HS-5 (cell line): ENCODE results near the gene LY6G6F.

Experiments used
- DNase-seq: peaks from one replicate; pipeline ENCODE4 v3.0.0-alpha.2; 2012; ENCODE audit warnings: low read depth

LY6G6F gene

GRCh38 chr6:31739639-31740396 lies 33.2 kb downstream of the LY6G6F start, which contains the start of gene MSH5:
MSH5 (plus strand) TSS chr6:31740005; CDS start chr6:31740467, 462 bp downstream.
- peak; percentile 97 for DNase-seq

- no peak for DNase-seq
Measured at GRCh38 chr6:31740397-31741223, 33.9 kb downstream of the LY6G6F start.

GRCh38 chr6:31741815-31742214 lies 35.1 kb downstream of the LY6G6F start:
- no peak for DNase-seq

- no peak for DNase-seq
Measured at GRCh38 chr6:31742894-31743293, 36.2 kb downstream of the LY6G6F start.

GRCh38 chr6:31744422-31744821 lies 37.8 kb downstream of the LY6G6F start:
- no peak for DNase-seq

GRCh38 chr6:31749301-31750036 lies 42.8 kb downstream of the LY6G6F start:
- DNase-seq = no peak

GRCh38 chr6:31750411-31751022 lies 43.9 kb downstream of the LY6G6F start:
- no peak for DNase-seq

GRCh38 chr6:31752739-31753319 lies 46.2 kb downstream of the LY6G6F start:
- no peak for DNase-seq

GRCh38 chr6:31758281-31758680 lies 51.6 kb downstream of the LY6G6F start:
- no peak for DNase-seq
